ENCODE data around the gene NOP53.

NOP53 gene

DNA sequence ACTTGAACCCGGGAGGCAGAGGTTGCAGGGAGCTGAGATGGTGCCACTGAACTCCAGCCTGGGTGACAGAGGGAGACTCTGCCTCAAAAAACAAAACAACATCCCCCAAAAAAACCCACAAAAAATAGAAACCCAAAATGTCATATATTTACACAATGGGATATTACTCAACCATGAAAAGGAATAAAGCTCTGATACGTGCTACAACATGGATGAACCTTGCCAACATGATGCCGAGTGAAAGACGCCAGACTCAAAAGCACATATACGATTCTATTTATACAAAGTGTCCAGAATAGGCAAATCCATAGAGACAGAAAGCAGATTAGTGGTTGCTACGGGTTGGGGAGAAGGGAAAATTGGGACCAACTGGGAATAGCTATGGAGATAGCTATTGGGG lies 61.1 kb downstream of the NOP53 start:
- Histone ChIP-seq H3K4me1 (ENCODE audit: low read length) (no peaks in the 10 kb centered on the region), H3K27me3 (replicated peaks; ENCODE audit: insufficient read depth, low read length) (peaks cover 56% of the 10 kb centered on the region), H3K79me2 (ENCODE audit: low read length) (no peaks in the 10 kb centered on the region), H3K27ac (ENCODE audit: low read length) (no peak overlapping the region), H3K9me2 (replicated peaks; ENCODE audit: insufficient read depth, low read length) (no peaks in the 10 kb centered on the region), H2AFZ (ENCODE audit: low read length) (no peak overlapping the region), H3K4me2 (ENCODE audit: low read depth, low read length) (no peak overlapping the region), H3K36me3 (replicated peaks; ENCODE audit: insufficient read depth, low read length) (no peaks in the 10 kb centered on the region), H3K9ac (ENCODE audit: low read length) (no peak overlapping the region), H3K9me3 (replicated peaks; ENCODE audit: insufficient read depth, low read length) (no peaks in the 10 kb centered on the region), H4K20me1 (ENCODE audit: insufficient read depth, low read length) (no peaks in the 10 kb centered on the region), H3K4me3 (ENCODE audit: low read length) (no peak overlapping the region), H3F3A (ENCODE audit: insufficient read depth, low read length) (no peaks in the 10 kb centered on the region)
- no peak for TF ChIP-seq EZH2 (optimal IDR thresholded peaks at IDR 0.05; ENCODE audit: low read depth, low read length)
- TF ChIP-seq, protein P1, sequence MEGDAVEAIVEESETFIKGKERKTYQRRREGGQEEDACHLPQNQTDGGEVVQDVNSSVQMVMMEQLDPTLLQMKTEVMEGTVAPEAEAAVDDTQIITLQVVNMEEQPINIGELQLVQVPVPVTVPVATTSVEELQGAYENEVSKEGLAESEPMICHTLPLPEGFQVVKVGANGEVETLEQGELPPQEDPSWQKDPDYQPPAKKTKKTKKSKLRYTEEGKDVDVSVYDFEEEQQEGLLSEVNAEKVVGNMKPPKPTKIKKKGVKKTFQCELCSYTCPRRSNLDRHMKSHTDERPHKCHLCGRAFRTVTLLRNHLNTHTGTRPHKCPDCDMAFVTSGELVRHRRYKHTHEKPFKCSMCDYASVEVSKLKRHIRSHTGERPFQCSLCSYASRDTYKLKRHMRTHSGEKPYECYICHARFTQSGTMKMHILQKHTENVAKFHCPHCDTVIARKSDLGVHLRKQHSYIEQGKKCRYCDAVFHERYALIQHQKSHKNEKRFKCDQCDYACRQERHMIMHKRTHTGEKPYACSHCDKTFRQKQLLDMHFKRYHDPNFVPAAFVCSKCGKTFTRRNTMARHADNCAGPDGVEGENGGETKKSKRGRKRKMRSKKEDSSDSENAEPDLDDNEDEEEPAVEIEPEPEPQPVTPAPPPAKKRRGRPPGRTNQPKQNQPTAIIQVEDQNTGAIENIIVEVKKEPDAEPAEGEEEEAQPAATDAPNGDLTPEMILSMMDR (IDR thresholded peaks at IDR 0.05; ENCODE audit: low read length), result no peak
- TF ChIP-seq EZH2phosphoT487 (IDR thresholded peaks at IDR 0.05; ENCODE audit: low read length), result no peak
- DNase-seq, result no peak
